Measurements from ENCODE around the gene STIL.

- TF ChIP-seq CTCF (optimal IDR thresholded peaks at IDR 0.05 in 1 of 3, IDR thresholded peaks at IDR 0.05 in 1 of 3, conservative IDR thresholded peaks at IDR 0.05 in 1 of 3; ENCODE audit: extremely low read depth in 1 of 3, insufficient read depth in 2 of 3, low read length in 3 of 3) (no peak), EZH2 (IDR thresholded peaks at IDR 0.05; ENCODE audit: low read length) (no peak)
Measured at GRCh38 chr1:47252795-47253194, 61.2 kb downstream of the STIL start.

Measured in keratinocyte (primary cell).